ENCODE data around the gene SNN. TPM values are rescaled to one million over a fixed set of nuclear protein-coding genes. Genes with fewer than 3 reads are reported as not detected.

The SNN gene
- polyA plus RNA-seq, 4 donors = 6.1 to 15.7 (median 9.6) TPM

- H3K4me1 ChIP-seq (ENCODE audit: control insufficient read depth in 3 of 3, insufficient read depth in 2 of 3, low read depth in 1 of 3, low read length in 2 of 3) = peaks cover 0 to 6% (median 3%) of the 10 kb centered on the region in 3 donors
- no peaks in the 10 kb centered on the region for H3K9me3 ChIP-seq (ENCODE audit: control insufficient read depth in 2 of 2, insufficient read depth in 1 of 2, low read depth in 1 of 2, low read length in 1 of 2)
- DNase-seq (no peak), FAIRE-seq (no peak)
- H3K36me3 ChIP-seq (ENCODE audit: control insufficient read depth in 3 of 3, insufficient read depth in 2 of 3, low read depth in 1 of 3, low read length in 3 of 3) = peaks cover 0 to 5% (median 0%) of the 10 kb centered on the region in 3 donors
- no peak overlapping the region for H3K4me3 ChIP-seq (ENCODE audit: low read depth in 1 of 3, low read length in 3 of 3)
- peaks cover 0 to 9% (median 0%) of the 10 kb centered on the region in 3 donors for H3K27me3 ChIP-seq (ENCODE audit: control insufficient read depth in 3 of 3, insufficient read depth in 3 of 3, low read length in 3 of 3)
- H3K27ac ChIP-seq (ENCODE audit: low read depth in 1 of 3, low read length in 2 of 3) = no peak overlapping the region
- 72 to 83% (median 79%) methylated on average over 14 of the region's 14 CpGs for WGBS, 3 donors
Observed at GRCh38 chr16:11666103-11667055, 1.9 kb upstream of the SNN start.

GRCh38 chr16:11667221-11667823 is 933 bp upstream of the SNN start:
- DNase-seq (no peak), FAIRE-seq (no peak)
- Histone ChIP-seq H3K9me3 (ENCODE audit: control insufficient read depth in 2 of 2, insufficient read depth in 1 of 2, low read depth in 1 of 2, low read length in 1 of 2) (no peaks in the 10 kb centered on the region), H3K27ac (ENCODE audit: low read depth in 1 of 3, low read length in 2 of 3) (no peak overlapping the region), H3K4me3 (ENCODE audit: low read depth in 1 of 3, low read length in 3 of 3) (peak overlapping the region in 1 of 3 donors; percentile 13), H3K4me1 (ENCODE audit: control insufficient read depth in 3 of 3, insufficient read depth in 2 of 3, low read depth in 1 of 3, low read length in 2 of 3) (peaks cover 1 to 6% (median 3%) of the 10 kb centered on the region in 3 donors), H3K36me3 (ENCODE audit: control insufficient read depth in 3 of 3, insufficient read depth in 2 of 3, low read depth in 1 of 3, low read length in 3 of 3) (peaks cover 0 to 8% (median 0%) of the 10 kb centered on the region in 3 donors), H3K27me3 (ENCODE audit: control insufficient read depth in 3 of 3, insufficient read depth in 3 of 3, low read length in 3 of 3) (peaks cover 0 to 9% (median 0%) of the 10 kb centered on the region in 3 donors)
- 83 to 90% (median 86%) methylated on average over 10 to 11 of the region's 11 CpGs for WGBS, 3 donors

GRCh38 chr16:11668623-11669379 is 546 bp downstream of the SNN start:
- peaks cover 3 to 6% (median 5%) of the 10 kb centered on the region in 3 donors for H3K4me1 ChIP-seq (ENCODE audit: control insufficient read depth in 3 of 3, insufficient read depth in 2 of 3, low read depth in 1 of 3, low read length in 2 of 3)
- H3K9me3 ChIP-seq (ENCODE audit: control insufficient read depth in 2 of 2, insufficient read depth in 1 of 2, low read depth in 1 of 2, low read length in 1 of 2) = no peaks in the 10 kb centered on the region
- H3K27me3 ChIP-seq (ENCODE audit: control insufficient read depth in 3 of 3, insufficient read depth in 3 of 3, low read length in 3 of 3) = peaks cover 0 to 9% (median 0%) of the 10 kb centered on the region in 3 donors
- peak overlapping the region in 2 of 3 donors; percentile 14 to 51 for H3K27ac ChIP-seq (ENCODE audit: low read depth in 1 of 3, low read length in 2 of 3)
- FAIRE-seq = no peak
- 1 to 3% (median 2%) methylated on average over 24 to 97 of the region's 97 CpGs for WGBS, 3 donors
- peak overlapping the region; percentile 48 to 83 (median 66) for H3K4me3 ChIP-seq (ENCODE audit: low read depth in 1 of 3, low read length in 3 of 3)
- DNase-seq = peak in 1 of 2 donors; percentile 39
- H3K36me3 ChIP-seq (ENCODE audit: control insufficient read depth in 3 of 3, insufficient read depth in 2 of 3, low read depth in 1 of 3, low read length in 3 of 3) = peaks cover 0 to 13% (median 0%) of the 10 kb centered on the region in 3 donors

- H3K9me3 ChIP-seq (ENCODE audit: control insufficient read depth in 2 of 2, insufficient read depth in 1 of 2, low read depth in 1 of 2, low read length in 1 of 2) = no peaks in the 10 kb centered on the region
- peak overlapping the region in 2 of 3 donors; percentile 48 to 83 for H3K4me3 ChIP-seq (ENCODE audit: low read depth in 1 of 3, low read length in 3 of 3)
- peak overlapping the region in 2 of 3 donors; percentile 14 to 51 for H3K27ac ChIP-seq (ENCODE audit: low read depth in 1 of 3, low read length in 2 of 3)
- no peak for FAIRE-seq
- H3K4me1 ChIP-seq (ENCODE audit: control insufficient read depth in 3 of 3, insufficient read depth in 2 of 3, low read depth in 1 of 3, low read length in 2 of 3) = peaks cover 5 to 9% (median 7%) of the 10 kb centered on the region in 3 donors
- peaks cover 0 to 9% (median 0%) of the 10 kb centered on the region in 3 donors for H3K27me3 ChIP-seq (ENCODE audit: control insufficient read depth in 3 of 3, insufficient read depth in 3 of 3, low read length in 3 of 3)
- WGBS, 3 donors = 27 to 42% (median 37%) methylated on average over 22 of the region's 22 CpGs
- peaks cover 0 to 20% (median 0%) of the 10 kb centered on the region in 3 donors for H3K36me3 ChIP-seq (ENCODE audit: control insufficient read depth in 3 of 3, insufficient read depth in 2 of 3, low read depth in 1 of 3, low read length in 3 of 3)
- DNase-seq = no peak
Observed at GRCh38 chr16:11669380-11670146, 1.3 kb downstream of the SNN start.

- peaks cover 5 to 17% (median 11%) of the 10 kb centered on the region in 3 donors for H3K4me1 ChIP-seq (ENCODE audit: control insufficient read depth in 3 of 3, insufficient read depth in 2 of 3, low read depth in 1 of 3, low read length in 2 of 3)
- H3K9me3 ChIP-seq (ENCODE audit: control insufficient read depth in 2 of 2, insufficient read depth in 1 of 2, low read depth in 1 of 2, low read length in 1 of 2) = no peaks in the 10 kb centered on the region
- FAIRE-seq = no peak
- peaks cover 0 to 24% (median 0%) of the 10 kb centered on the region in 3 donors for H3K36me3 ChIP-seq (ENCODE audit: control insufficient read depth in 3 of 3, insufficient read depth in 2 of 3, low read depth in 1 of 3, low read length in 3 of 3)
- peak overlapping the region in 1 of 3 donors; percentile 83 for H3K4me3 ChIP-seq (ENCODE audit: low read depth in 1 of 3, low read length in 3 of 3)
- H3K27ac ChIP-seq (ENCODE audit: low read depth in 1 of 3, low read length in 2 of 3) = peak overlapping the region in 1 of 3 donors; percentile 51
- WGBS, 3 donors = 46 to 53% (median 50%) methylated on average over 27 of the region's 27 CpGs
- no peak for DNase-seq
- peaks cover 0 to 9% (median 0%) of the 10 kb centered on the region in 3 donors for H3K27me3 ChIP-seq (ENCODE audit: control insufficient read depth in 3 of 3, insufficient read depth in 3 of 3, low read length in 3 of 3)
Observed at GRCh38 chr16:11670171-11671131, 2.2 kb downstream of the SNN start.

- Histone ChIP-seq H3K4me1 (ENCODE audit: control insufficient read depth in 3 of 3, insufficient read depth in 2 of 3, low read depth in 1 of 3, low read length in 2 of 3) (peaks cover 5 to 23% (median 11%) of the 10 kb centered on the region in 3 donors), H3K9me3 (ENCODE audit: control insufficient read depth in 2 of 2, insufficient read depth in 1 of 2, low read depth in 1 of 2, low read length in 1 of 2) (no peaks in the 10 kb centered on the region), H3K27me3 (ENCODE audit: control insufficient read depth in 3 of 3, insufficient read depth in 3 of 3, low read length in 3 of 3) (peaks cover 0 to 9% (median 0%) of the 10 kb centered on the region in 3 donors), H3K4me3 (ENCODE audit: low read depth in 1 of 3, low read length in 3 of 3) (no peak overlapping the region), H3K27ac (ENCODE audit: low read depth in 1 of 3, low read length in 2 of 3) (no peak overlapping the region), H3K36me3 (ENCODE audit: control insufficient read depth in 3 of 3, insufficient read depth in 2 of 3, low read depth in 1 of 3, low read length in 3 of 3) (peaks cover 0 to 32% (median under 1%) of the 10 kb centered on the region in 3 donors)
- FAIRE-seq (no peak), DNase-seq (no peak)
- WGBS, 3 donors = 96 to 100% (median 100%) methylated on average over 2 of the region's 2 CpGs
Observed at GRCh38 chr16:11671271-11671670, 3.0 kb downstream of the SNN start.

GRCh38 chr16:11671676-11672075 is 3.4 kb downstream of the SNN start:
- 90 to 93% (median 90%) methylated on average over 8 of the region's 8 CpGs for WGBS, 3 donors
- no peak for FAIRE-seq
- Histone ChIP-seq H3K27me3 (ENCODE audit: control insufficient read depth in 3 of 3, insufficient read depth in 3 of 3, low read length in 3 of 3) (peaks cover 0 to 9% (median 0%) of the 10 kb centered on the region in 3 donors), H3K4me1 (ENCODE audit: control insufficient read depth in 3 of 3, insufficient read depth in 2 of 3, low read depth in 1 of 3, low read length in 2 of 3) (peaks cover 5 to 23% (median 11%) of the 10 kb centered on the region in 3 donors), H3K27ac (ENCODE audit: low read depth in 1 of 3, low read length in 2 of 3) (no peak overlapping the region), H3K9me3 (ENCODE audit: control insufficient read depth in 2 of 2, insufficient read depth in 1 of 2, low read depth in 1 of 2, low read length in 1 of 2) (no peaks in the 10 kb centered on the region), H3K36me3 (ENCODE audit: control insufficient read depth in 3 of 3, insufficient read depth in 2 of 3, low read depth in 1 of 3, low read length in 3 of 3) (peaks cover 0 to 36% (median 4%) of the 10 kb centered on the region in 3 donors), H3K4me3 (ENCODE audit: low read depth in 1 of 3, low read length in 3 of 3) (no peak overlapping the region)
- DNase-seq = no peak
